NT2/D1 (cell line): ENCODE results near the gene P2RY14.
"Not testable (repeated sequence)": the region's sequence is repeated elsewhere in the genome, so short reads cannot be mapped to it uniquely, and the experiment has no call there.

Source experiments
- DNase-seq: peaks from one replicate; pipeline ENCODE4 v3.0.0-alpha.2; 2011; ENCODE audit warnings: low read depth, low spot score
- H3K27me3 ChIP-seq: 2 replicates; pipeline ENCODE4 v1.6.0; 2011; ENCODE audit warnings: mild to moderate bottlenecking; ENCODE audit not compliant: insufficient read length, insufficient read depth
- H3K36me3 ChIP-seq: 2 replicates; pipeline ENCODE4 v1.6.1; 2011; ENCODE audit warnings: mild to moderate bottlenecking, low read length, mixed read lengths; ENCODE audit not compliant: insufficient read depth, insufficient read length
- H3K4me1 ChIP-seq: 2 replicates; pipeline ENCODE4 v1.5.1; 2011; ENCODE audit not compliant: insufficient read depth, insufficient read length
- H3K4me3 ChIP-seq: 2 replicates; pipeline ENCODE4 v1.5.1; 2011; ENCODE audit warnings: low read depth; ENCODE audit not compliant: insufficient read length
- H3K9ac ChIP-seq: 2 replicates; pipeline ENCODE4 v1.6.0; 2011; ENCODE audit warnings: low read depth; ENCODE audit not compliant: insufficient read length
- H3K9me3 ChIP-seq: 2 replicates; pipeline ENCODE4 v1.5.1; 2011; ENCODE audit warnings: mild to moderate bottlenecking, low read length; ENCODE audit not compliant: insufficient read depth
- SUZ12 ChIP-seq: IDR thresholded peaks from 2 replicates; pipeline ENCODE4 v1.6.1; 2011; ENCODE audit not compliant: insufficient read length, insufficient read depth; ENCODE audit errors: extremely low read depth
- YY1 ChIP-seq: IDR thresholded peaks from 2 replicates; pipeline ENCODE4 v1.6.1; 2011; ENCODE audit not compliant: insufficient read length, insufficient read depth
- ZNF274 ChIP-seq: IDR thresholded peaks from 2 replicates; pipeline ENCODE4 v1.6.1; 2011; ENCODE audit warnings: mild to moderate bottlenecking, low read depth, low read length

P2RY14 gene

DNA sequence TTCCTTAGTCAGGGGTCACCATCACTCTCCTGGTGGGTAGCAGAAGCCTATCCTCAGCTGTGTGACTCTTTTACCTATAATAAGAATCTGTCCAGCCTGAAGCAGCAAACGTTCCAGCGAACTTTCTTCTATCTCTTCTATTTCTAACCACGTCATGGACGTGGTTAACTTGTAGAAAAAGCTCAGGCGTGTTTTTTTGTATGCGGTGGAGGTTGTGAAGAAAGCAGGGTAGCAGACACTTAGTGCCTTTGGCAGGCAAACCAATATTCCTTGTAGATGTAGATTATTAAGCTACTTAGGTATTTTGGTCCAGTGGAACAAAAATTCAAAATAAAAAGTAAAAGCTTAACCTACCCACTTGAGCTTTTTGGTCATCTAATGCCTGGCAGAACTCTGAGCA is 43.5 kb downstream of the P2RY14 start:
- H3K4me1 ChIP-seq: no peaks in the 10 kb centered on the region
- TF ChIP-seq ZNF274 (no peak), SUZ12 (no peak), YY1 (no peak)
- DNase-seq: no peak
- H3K4me3 ChIP-seq: no peak overlapping the region
- no peaks in the 10 kb centered on the region for H3K9me3 ChIP-seq
- no peaks in the 10 kb centered on the region for H3K36me3 ChIP-seq
- no peak overlapping the region for H3K9ac ChIP-seq
- H3K27me3 ChIP-seq: no peaks in the 10 kb centered on the region

DNA sequence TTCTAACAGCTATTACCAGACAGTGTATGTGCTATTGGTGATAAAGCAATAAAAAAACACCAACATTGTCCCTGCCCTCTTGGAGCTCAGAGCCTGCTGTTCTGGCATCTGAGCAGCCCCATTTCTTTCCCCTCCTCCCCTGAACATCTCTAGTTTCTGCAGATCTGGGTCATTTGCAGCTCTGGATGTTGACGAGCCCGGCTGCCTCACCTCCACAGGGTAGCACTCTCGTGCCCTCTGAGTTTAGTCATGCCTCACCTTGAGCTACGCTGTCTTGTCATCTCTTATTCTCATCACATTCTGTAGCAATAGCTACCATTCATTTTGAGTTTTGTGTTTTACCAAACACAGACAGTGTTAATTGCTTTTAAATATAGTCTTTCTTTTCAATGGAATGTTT is 45.4 kb downstream of the P2RY14 start:
- Histone ChIP-seq H3K9me3 (no peaks in the 10 kb centered on the region), H3K4me3 (no peak overlapping the region), H3K9ac (no peak overlapping the region), H3K27me3 (no peaks in the 10 kb centered on the region), H3K4me1 (no peaks in the 10 kb centered on the region), H3K36me3 (no peaks in the 10 kb centered on the region)
- TF ChIP-seq SUZ12: no peak
- TF ChIP-seq YY1: no peak
- no peak for TF ChIP-seq ZNF274
- no peak for DNase-seq

DNA sequence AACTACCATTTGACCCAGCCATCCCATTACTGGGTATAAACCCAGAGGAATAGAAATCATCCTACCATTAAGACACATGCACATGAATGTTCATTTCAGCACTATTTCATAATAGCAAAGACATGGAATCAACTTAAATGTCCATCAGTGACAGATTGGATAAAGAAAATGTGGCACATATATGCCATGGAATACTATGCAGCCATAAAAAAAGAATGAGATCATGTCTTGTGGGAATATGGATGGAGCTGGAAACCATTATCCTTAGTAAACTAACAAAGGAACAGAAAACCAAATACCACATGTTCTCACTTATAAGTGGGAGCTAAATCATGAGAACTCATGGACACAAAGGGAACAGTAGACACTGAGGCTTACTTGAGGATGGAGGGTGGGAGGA is 45.9 kb downstream of the P2RY14 start:
- DNase-seq, H3K9me3 ChIP-seq, H3K4me1 ChIP-seq, H3K36me3 ChIP-seq, H3K9ac ChIP-seq, H3K27me3 ChIP-seq, H3K4me3 ChIP-seq: not testable (repeated sequence)

DNA sequence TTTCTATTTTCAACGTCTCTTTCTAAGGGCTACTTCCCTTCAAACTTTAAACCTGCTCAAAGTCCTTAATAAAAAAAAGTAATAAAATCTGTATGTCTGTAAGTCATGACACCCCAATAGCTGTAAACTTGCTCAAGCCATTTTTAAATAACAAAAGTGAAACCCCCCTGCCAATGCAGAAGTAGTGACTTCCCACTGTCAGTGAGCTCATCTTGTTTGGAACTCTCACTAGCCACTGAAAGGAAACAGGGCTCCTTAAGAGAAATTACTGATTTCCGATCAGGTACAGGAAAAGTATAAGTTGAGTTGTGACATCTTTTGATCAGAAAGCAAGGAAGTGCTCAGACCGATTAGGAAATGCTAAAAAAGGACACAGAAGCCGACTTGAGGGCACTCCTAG is 47.7 kb downstream of the P2RY14 start:
- Histone ChIP-seq H3K9me3 (no peaks in the 10 kb centered on the region), H3K4me3 (no peak overlapping the region), H3K36me3 (no peaks in the 10 kb centered on the region), H3K4me1 (no peaks in the 10 kb centered on the region), H3K27me3 (no peaks in the 10 kb centered on the region), H3K9ac (no peak overlapping the region)
- no peak for TF ChIP-seq ZNF274
- no peak for TF ChIP-seq YY1
- no peak for TF ChIP-seq SUZ12
- DNase-seq: no peak

DNA sequence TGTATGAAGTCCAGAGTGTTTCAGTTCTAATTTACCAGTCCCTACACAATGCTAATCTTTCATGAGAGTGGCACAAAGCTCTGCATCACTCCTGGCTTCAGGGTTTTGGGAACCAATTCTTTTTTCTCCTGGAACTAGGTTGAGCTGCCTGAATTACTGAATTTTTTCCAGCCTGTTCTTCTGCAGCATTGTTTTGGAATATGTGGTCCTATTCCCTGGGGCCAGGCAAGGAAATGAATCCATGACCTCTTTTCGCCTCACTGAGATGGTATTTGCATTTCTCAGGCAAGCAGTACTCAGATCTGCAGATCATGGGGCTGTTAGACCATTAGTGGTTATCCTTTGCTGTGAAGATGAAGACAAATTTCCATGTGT is 49.7 kb downstream of the P2RY14 start:
- no peaks in the 10 kb centered on the region for H3K27me3 ChIP-seq
- no peaks in the 10 kb centered on the region for H3K4me1 ChIP-seq
- no peak overlapping the region for H3K4me3 ChIP-seq
- no peak for TF ChIP-seq YY1
- H3K36me3 ChIP-seq: no peaks in the 10 kb centered on the region
- no peak overlapping the region for H3K9ac ChIP-seq
- no peak for DNase-seq
- no peaks in the 10 kb centered on the region for H3K9me3 ChIP-seq

DNA sequence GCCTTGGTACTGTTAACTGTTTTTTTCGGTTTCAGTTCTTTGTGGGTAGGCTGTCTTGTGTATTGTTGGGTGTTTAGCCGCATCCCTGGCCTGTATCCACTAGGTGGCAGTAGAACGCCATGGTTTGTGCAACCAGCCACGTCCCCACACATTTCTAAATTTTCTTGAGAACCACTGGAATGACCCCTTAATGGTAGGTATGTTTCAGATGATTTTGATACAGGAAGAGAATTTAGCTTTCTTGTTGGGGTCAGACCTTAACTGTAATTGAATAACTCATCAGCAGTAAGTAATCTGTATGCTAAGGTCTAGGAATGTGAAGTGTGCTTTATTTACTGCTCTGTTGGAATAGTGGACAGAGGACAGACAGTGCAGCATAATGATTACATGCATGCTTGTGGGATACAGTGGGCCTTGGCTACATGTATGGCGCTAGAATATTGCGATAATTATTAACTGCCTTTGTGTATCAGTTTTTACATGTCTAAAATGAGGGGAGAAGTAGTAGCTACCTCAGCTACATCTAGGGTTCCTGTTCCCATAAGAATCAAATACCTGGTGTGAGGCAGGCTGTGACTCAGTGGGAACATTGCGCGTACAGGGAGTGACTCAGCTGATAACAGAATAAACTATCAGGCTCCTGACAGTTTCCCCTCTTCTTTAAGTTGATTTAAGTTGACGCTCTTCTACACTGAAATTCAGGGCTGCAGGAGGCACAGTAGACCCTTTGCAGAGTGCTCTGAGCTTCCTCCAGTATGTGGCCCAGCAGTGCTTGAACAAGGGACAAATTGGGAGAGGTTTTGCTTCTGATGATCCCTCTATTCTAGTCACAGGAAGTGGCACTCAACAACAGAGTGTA is 50.3 kb downstream of the P2RY14 start:
- DNase-seq: peak; percentile 65
- Histone ChIP-seq H3K9ac (no peak overlapping the region), H3K27me3 (no peaks in the 10 kb centered on the region), H3K4me3 (no peak overlapping the region), H3K4me1 (no peaks in the 10 kb centered on the region), H3K36me3 (no peaks in the 10 kb centered on the region), H3K9me3 (no peaks in the 10 kb centered on the region)
- TF ChIP-seq ZNF274 (no peak), SUZ12 (no peak), YY1 (no peak)

DNA sequence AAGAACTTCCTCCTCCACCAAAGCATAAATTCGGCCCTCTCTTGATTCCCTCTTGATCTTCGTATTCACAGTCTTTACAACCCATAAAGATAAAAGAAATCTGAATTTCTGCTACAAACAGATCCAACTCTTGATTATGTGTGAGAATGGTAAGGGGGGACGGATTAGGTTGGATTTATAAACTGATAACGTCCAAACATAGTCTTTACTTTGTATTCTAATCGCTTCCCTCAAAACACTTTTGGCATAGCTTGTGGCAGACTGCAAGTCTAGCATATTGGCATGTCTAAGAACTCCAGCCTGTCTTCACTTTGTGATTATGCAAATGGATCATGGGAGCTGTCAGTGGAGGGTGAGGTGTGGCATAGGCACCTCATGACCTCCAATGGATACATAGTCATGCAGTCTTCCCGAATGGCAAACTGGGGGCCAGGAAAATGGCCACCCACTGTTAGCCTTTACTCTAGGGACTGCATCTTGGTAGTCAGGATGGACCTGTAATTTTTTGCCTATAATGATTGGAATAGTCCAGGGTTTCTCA is 51.0 kb downstream of the P2RY14 start:
- Histone ChIP-seq H3K9me3 (peaks cover 5% of the 10 kb centered on the region; the same call in 1 of the 2 replicates), H3K4me1 (no peaks in the 10 kb centered on the region), H3K27me3 (no peaks in the 10 kb centered on the region), H3K36me3 (no peaks in the 10 kb centered on the region), H3K4me3 (no peak overlapping the region), H3K9ac (no peak overlapping the region)
- TF ChIP-seq SUZ12 (no peak), YY1 (no peak), ZNF274 (no peak)
- no peak for DNase-seq

DNA sequence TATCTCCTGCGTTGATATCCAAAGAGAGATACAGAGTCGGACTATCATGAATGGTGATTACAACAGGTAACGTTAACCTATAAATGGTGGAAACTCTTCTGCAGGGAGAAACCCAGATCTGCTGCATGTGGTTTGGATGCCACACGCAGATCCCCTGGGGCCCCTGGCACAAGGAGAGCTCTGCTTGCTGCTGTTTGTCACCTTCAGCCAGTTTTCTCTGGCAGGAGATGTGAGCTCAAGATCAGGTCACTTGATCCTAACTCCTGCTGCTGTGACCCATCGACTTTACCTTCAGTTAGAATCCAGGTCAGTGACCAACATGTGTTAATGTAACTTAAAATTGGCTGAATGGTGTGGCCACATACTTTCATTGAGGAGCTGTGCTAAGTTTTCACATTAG is 51.5 kb downstream of the P2RY14 start:
- no peak overlapping the region for H3K9ac ChIP-seq
- no peaks in the 10 kb centered on the region for H3K4me1 ChIP-seq
- H3K4me3 ChIP-seq: no peak overlapping the region
- no peak for DNase-seq
- H3K9me3 ChIP-seq: peaks cover 10% of the 10 kb centered on the region; the same call in 1 of the 2 replicates
- H3K36me3 ChIP-seq: no peaks in the 10 kb centered on the region
- no peak for TF ChIP-seq YY1
- no peak for TF ChIP-seq ZNF274
- TF ChIP-seq SUZ12: no peak
- H3K27me3 ChIP-seq: no peaks in the 10 kb centered on the region
